ENCODE data around the gene RGPD4. TPM values are rescaled to one million over a fixed set of nuclear protein-coding genes. Genes with fewer than 3 reads are reported as not detected.

Gene RGPD4
- total RNA-seq (2014; rRNA removed; shearing (Covaris generic)) = not detected in 2 replicates

GRCh38 chr2:107826749-107827148, at the start of gene RGPD4:
TSS of gene RGPD4 (plus strand) at chr2:107826892. CDS start at chr2:107827014, 122 bp downstream.

Small RNA genes within 50 kb of the gene (small RNA-seq; reads per million reads assigned to genes)
- gene AC009963.1 (not detected), gene AC009963.2 (not detected)

Other genes with a start within 250 kb of the RGPD4 start
- gene SLC5A7, start 159.6 kb downstream of the RGPD4 start, total RNA-seq (2014; rRNA removed; shearing (Covaris generic)) = 0.05 TPM in 1 of 2 replicates, not detected in the other